ENCODE measurements around the gene NINJ1. TPM values are rescaled to one million over a fixed set of nuclear protein-coding genes. Genes with fewer than 3 reads are reported as not detected.

NINJ1 gene
- total and polyA plus RNA-seq, 2 of the 4 experiments (the other 2 are of a cell fraction), result 21.9 to 38.8 TPM

GRCh38 chr9:93137362-93137761 is 3.3 kb upstream of the NINJ1 start:
- no peak overlapping the region for H3K27ac ChIP-seq (ENCODE audit: insufficient read depth, low read length)
- no peak for DNase-seq
- dilution Hi-C loops (cut with HindIII; ENCODE audit: low sequenced_read_pairs, unreplicated experiment), result no loop called here
- no peaks in the 10 kb centered on the region for H4K20me1 ChIP-seq (ENCODE audit: insufficient read depth, low read length)
- H3K79me1 ChIP-seq (ENCODE audit: low read depth in 1 of 2, low read length in 2 of 2), result peaks cover 0 to 9% of the 10 kb centered on the region in 2 experiments; a peak in 2 of 4 replicates
- H2AFZ ChIP-seq (replicated peaks; ENCODE audit: low read length, poor library complexity), result no peak overlapping the region
- no peaks in the 10 kb centered on the region for H3K36me3 ChIP-seq (ENCODE audit: control insufficient read depth, insufficient read depth, low read length)
- no peak overlapping the region for H4K8ac ChIP-seq (ENCODE audit: low read depth in 2 of 2, low read length in 2 of 2)
- H3K9me3 ChIP-seq (ENCODE audit: control insufficient read depth, insufficient read depth, low read length), result 0 out of 2 replicates have a peak, but pooled peaks cover 3% of the 10 kb centered on the region
- H2AK5ac ChIP-seq (ENCODE audit: low read depth, low read length), result no peak overlapping the region
- peaks cover 20% of the 10 kb centered on the region for H3K4me1 ChIP-seq (ENCODE audit: control insufficient read depth, insufficient read depth, low read length)
- no peak overlapping the region for H2BK5ac ChIP-seq (ENCODE audit: low read depth, low read length, poor library complexity, severe bottlenecking)
- no peak overlapping the region for H3K18ac ChIP-seq (ENCODE audit: low read depth, low read length)
- in situ Hi-C loops (cut with MboI; ENCODE audit: low sequenced_read_pairs), result no loop called here
- no peaks in the 10 kb centered on the region for H3K27me3 ChIP-seq (ENCODE audit: control insufficient read depth, insufficient read depth, low read length)
- no peak overlapping the region for H4K5ac ChIP-seq (ENCODE audit: low read depth, low read length)
- intact Hi-C loops (cut with micrococcal nuclease), result loop anchor here (10.0 kb wide), 1 partner anchor 317 kb away; the partner anchor contains the start of genes FAM120A and FAM120AOS
- H3K56ac ChIP-seq (ENCODE audit: extremely low read depth, insufficient read depth, low read length), result no peak overlapping the region
- H3K4me2 ChIP-seq (ENCODE audit: low read depth, low read length), result no peak overlapping the region
- no peaks in the 10 kb centered on the region; the same call in 1 of the 2 replicates for H3K9me1 ChIP-seq (ENCODE audit: insufficient read depth, low read length)
- no peak overlapping the region for H3K4me3 ChIP-seq (ENCODE audit: insufficient read depth, low read depth, low read length)
- H3K23ac ChIP-seq (ENCODE audit: low read depth, low read length), result no peak overlapping the region
- no peak overlapping the region for H2BK15ac ChIP-seq (ENCODE audit: low read depth, low read length)
- ChIA-PET CTCF (interaction anchor here (0.8 kb wide), 1 partner anchor 166 kb away, joined by 3 read pairs; no protein-coding TSS in a partner anchor), POLR2A (ENCODE audit: unreplicated experiment) (no interaction called here)
- no peak overlapping the region for H3K14ac ChIP-seq (replicated peaks; ENCODE audit: low read depth, low read length)
- H2AK9ac ChIP-seq (replicated peaks; ENCODE audit: low read depth, low read length, poor library complexity), result no peak overlapping the region
- H3K4ac ChIP-seq (ENCODE audit: low read depth, low read length), result no peak overlapping the region
- no peak overlapping the region for H4K91ac ChIP-seq (ENCODE audit: insufficient read depth, low read depth, low read length)
- no peak overlapping the region for H2BK20ac ChIP-seq (ENCODE audit: low read depth, low read length)
- no peak overlapping the region for H2BK120ac ChIP-seq (ENCODE audit: low read depth, low read length)
- no peak for ATAC-seq (ENCODE audit: low read depth)
- BruUV-seq (replicated peaks), result no TSS peak
- TF ChIP-seq SMC3 (IDR thresholded peaks at IDR 0.05; ENCODE audit: low read depth, low read length) (no peak), RFX5 (IDR thresholded peaks at IDR 0.05; ENCODE audit: low read depth, low read length) (no peak), NFE2L2 (IDR thresholded peaks at IDR 0.05; ENCODE audit: low read depth, low read length) (no peak), CEBPB (IDR thresholded peaks at IDR 0.05; ENCODE audit: low read depth, low read length) (no peak), RAD21 (IDR thresholded peaks at IDR 0.05; ENCODE audit: low read length) (no peak), RCOR1 (IDR thresholded peaks at IDR 0.05; ENCODE audit: insufficient replicate concordance, low read length) (no peak), CTCF (conservative IDR thresholded peaks at IDR 0.05; ENCODE audit: low read depth, low read length) (no peak), MAFK (IDR thresholded peaks at IDR 0.05; ENCODE audit: low read depth, low read length) (no peak), POLR2A (IDR thresholded peaks at IDR 0.05; ENCODE audit: low read depth, low read length) (no peak), USF2 (IDR thresholded peaks at IDR 0.05; ENCODE audit: low read depth, low read length) (no peak), MXI1 (IDR thresholded peaks at IDR 0.05; ENCODE audit: borderline replicate concordance, low read depth, low read length) (no peak), BHLHE40 (IDR thresholded peaks at IDR 0.05; ENCODE audit: low read depth, low read length) (no peak), ELK1 (IDR thresholded peaks at IDR 0.05; ENCODE audit: borderline replicate concordance, low read depth, low read length) (no peak), CHD1 (IDR thresholded peaks at IDR 0.05; ENCODE audit: low read depth, low read length) (no peak)
- 92% methylated on average over 7 of the region's 11 CpGs; no CpG with 5 or more reads in 1 of the 2 experiments for WGBS, 2 experiments (ENCODE audit: extremely low coverage in 2 of 2, insufficient read length in 1 of 2)
- no peak overlapping the region for H3K9ac ChIP-seq (ENCODE audit: low read depth, low read length)
